Fibroblast of mammary gland (primary cell): ENCODE measurements around the gene ADPRM.

Source experiments
- DNase-seq: peaks from one replicate; pipeline ENCODE4 v3.0.0-alpha.2; 2010; ENCODE audit warnings: low read depth
- H3K4me3 ChIP-seq: 2 replicates; pipeline ENCODE4 v1.5.1; 2011; ENCODE audit warnings: low read depth, mild to moderate bottlenecking, low read length, moderate library complexity; ENCODE audit not compliant: control insufficient read depth
- TF ChIP-seq, protein P1 (sequence below): conservative IDR thresholded peaks from 2 replicates; pipeline ENCODE4 v1.5.1; 2011; ENCODE audit warnings: low read depth, low read length, inconsistent platforms; ENCODE audit not compliant: control insufficient read depth, insufficient read depth

ADPRM gene

GRCh38 chr17:10758062-10758461 lies 60.7 kb downstream of the ADPRM start:
- TF ChIP-seq, protein P1, sequence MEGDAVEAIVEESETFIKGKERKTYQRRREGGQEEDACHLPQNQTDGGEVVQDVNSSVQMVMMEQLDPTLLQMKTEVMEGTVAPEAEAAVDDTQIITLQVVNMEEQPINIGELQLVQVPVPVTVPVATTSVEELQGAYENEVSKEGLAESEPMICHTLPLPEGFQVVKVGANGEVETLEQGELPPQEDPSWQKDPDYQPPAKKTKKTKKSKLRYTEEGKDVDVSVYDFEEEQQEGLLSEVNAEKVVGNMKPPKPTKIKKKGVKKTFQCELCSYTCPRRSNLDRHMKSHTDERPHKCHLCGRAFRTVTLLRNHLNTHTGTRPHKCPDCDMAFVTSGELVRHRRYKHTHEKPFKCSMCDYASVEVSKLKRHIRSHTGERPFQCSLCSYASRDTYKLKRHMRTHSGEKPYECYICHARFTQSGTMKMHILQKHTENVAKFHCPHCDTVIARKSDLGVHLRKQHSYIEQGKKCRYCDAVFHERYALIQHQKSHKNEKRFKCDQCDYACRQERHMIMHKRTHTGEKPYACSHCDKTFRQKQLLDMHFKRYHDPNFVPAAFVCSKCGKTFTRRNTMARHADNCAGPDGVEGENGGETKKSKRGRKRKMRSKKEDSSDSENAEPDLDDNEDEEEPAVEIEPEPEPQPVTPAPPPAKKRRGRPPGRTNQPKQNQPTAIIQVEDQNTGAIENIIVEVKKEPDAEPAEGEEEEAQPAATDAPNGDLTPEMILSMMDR = no peak
- no peak for DNase-seq

More at GRCh38 chr17:10758062-10758461, 60.7 kb downstream of the ADPRM start:
- no peak overlapping the region for H3K4me3 ChIP-seq
